NCI-H2081 treated with DMSO at 0.1 percent for 48 hours (cell line): Measurements from ENCODE around the gene BRSK1.

Experiments used
- DNase-seq: peaks from one replicate; lab custom pipeline; 2025; lab: John Stamatoyannopoulos, UW

The BRSK1 gene

GRCh38 chr19:55283548-55284377 is at the start of gene BRSK1:
BRSK1 (plus strand) TSS chr19:55283997; CDS start chr19:55284443, 446 bp downstream.
- DNase-seq, result peak; percentile 12

- DNase-seq, result no peak
Measured at GRCh38 chr19:55238030-55238429, 45.8 kb upstream of the BRSK1 start.

- no peak for DNase-seq
Measured at GRCh38 chr19:55239004-55239403, 44.8 kb upstream of the BRSK1 start.

- DNase-seq, result no peak
Measured at GRCh38 chr19:55240713-55241020, 43.1 kb upstream of the BRSK1 start.

GRCh38 chr19:55241143-55241934 is 42.5 kb upstream of the BRSK1 start:
- DNase-seq, result no peak

GRCh38 chr19:55241935-55242464 is 41.8 kb upstream of the BRSK1 start:
- DNase-seq, result no peak

GRCh38 chr19:55242517-55242916 is 41.3 kb upstream of the BRSK1 start:
- no peak for DNase-seq

GRCh38 chr19:55244004-55244680 is 39.7 kb upstream of the BRSK1 start:
- DNase-seq, result no peak

GRCh38 chr19:55245236-55245904 is 38.4 kb upstream of the BRSK1 start:
- no peak for DNase-seq

GRCh38 chr19:55246462-55247451 is 37.0 kb upstream of the BRSK1 start:
- DNase-seq, result no peak

GRCh38 chr19:55247621-55248099 is 36.1 kb upstream of the BRSK1 start:
- no peak for DNase-seq

GRCh38 chr19:55248166-55248675 is 35.6 kb upstream of the BRSK1 start:
- DNase-seq, result no peak

- DNase-seq, result no peak
Measured at GRCh38 chr19:55248704-55249103, 35.1 kb upstream of the BRSK1 start.

GRCh38 chr19:55249841-55250240 is 34.0 kb upstream of the BRSK1 start:
- no peak for DNase-seq

- DNase-seq, result no peak
Measured at GRCh38 chr19:55250262-55251036, 33.3 kb upstream of the BRSK1 start.

GRCh38 chr19:55251341-55252081 is 32.3 kb upstream of the BRSK1 start:
- no peak for DNase-seq

GRCh38 chr19:55252760-55253663 is 30.8 kb upstream of the BRSK1 start:
- no peak for DNase-seq
